HepG2 (cell line): ENCODE results near the gene PLEKHM2. TPM values are rescaled to one million over a fixed set of nuclear protein-coding genes. Genes with fewer than 3 reads are reported as not detected.

Experiments used
- ATAC-seq: fragments of 200-7000 bp; cut with Tn5 transposase; 3 replicates; pipeline ENCODE4 v1.9.1; 2020; ENCODE audit warnings: mild to moderate bottlenecking, moderate library complexity
- BruUV-seq: library from RNA; stranded (reverse); fragments of 400-500 nt; replicated peaks from 2 replicates; lab custom pipeline; 2021; lab: Mats Ljungman, UMichigan
- CTCF ChIA-PET: fragments of 300-600 bp; formaldehyde crosslinking; extraction: SDS; loops from one replicate; lab custom pipeline; 2021; ENCODE audit warnings: low total read pairs, inconsistent platforms, low intra/inter-chr PET ratio; lab: Yijun Ruan, JAX
- POLR2A ChIA-PET: fragments of 350-600 bp; sonication (Branson Sonifier 250); formaldehyde crosslinking; loops from one replicate; lab custom pipeline; 2020; ENCODE audit warnings: antibody characterized with exemption, inconsistent platforms; lab: Yijun Ruan, JAX
- DNase-seq: peaks from one replicate; pipeline ENCODE4 v3.0.0-alpha.2; 2015; ENCODE audit warnings: low spot score
- FAIRE-seq: peaks from 3 replicates; lab custom pipeline; 2011; peaks lifted over from hg19 to GRCh38; lab: Jason Lieb, UNC
- H2AFZ ChIP-seq: one replicate; pipeline ENCODE4 v1.6.1; 2011; ENCODE audit warnings: low read length, inconsistent platforms
- H3K27ac ChIP-seq: fragments of 300-600 bp; 3 replicates; pipeline ENCODE4 v1.8.0; 2011; ENCODE audit warnings: mixed run types, mild to moderate bottlenecking, mixed read lengths, low read length, inconsistent platforms; ENCODE audit not compliant: insufficient read depth; ENCODE audit errors: extremely low read length
- H3K27me3 ChIP-seq, 2 experiments: fragments of 200-600 bp in 1 of 2; 2 replicates in 1 of 2; 3 replicates in 1 of 2; pipeline versions ENCODE4 v1.6.0 to v1.8.0; 2011; ENCODE audit warnings: low read length in 2 of 2, mild to moderate bottlenecking in 2 of 2, moderate library complexity in 2 of 2, inconsistent platforms in 1 of 2; ENCODE audit not compliant: insufficient read depth in 2 of 2, control insufficient read depth in 1 of 2
- H3K36me3 ChIP-seq, 2 experiments: fragments of 200-600 bp in 1 of 2; replicated peaks in 1 of 2; 2 replicates in 1 of 2; 3 replicates in 1 of 2; pipeline versions ENCODE4 v1.5.1 to v1.8.0; 2011; ENCODE audit warnings: low read length in 2 of 2, inconsistent platforms in 1 of 2; ENCODE audit not compliant: insufficient read depth in 2 of 2, control insufficient read depth in 1 of 2
- H3K4me1 ChIP-seq: 2 replicates; pipeline ENCODE4 v1.5.1; 2012; ENCODE audit warnings: low read length, inconsistent platforms; ENCODE audit not compliant: insufficient read depth
- H3K4me2 ChIP-seq: 2 replicates; pipeline ENCODE4 v1.6.0; 2011; ENCODE audit warnings: low read depth, low read length, inconsistent platforms
- H3K4me3 ChIP-seq, 3 experiments: fragments of 200-600 bp in 1 of 3; sonication (generic), shearing (Covaris generic) in 1 of 3; replicated peaks in 1 of 3; 2 replicates each; pipeline ENCODE4 v1.5.1; 2011 to 2016; ENCODE audit warnings: low read length in 3 of 3, inconsistent platforms in 2 of 3, low read depth in 2 of 3, mild to moderate bottlenecking in 2 of 3, control low read depth in 1 of 3, mixed read lengths in 1 of 3; ENCODE audit not compliant: insufficient read depth in 1 of 3
- H3K79me2 ChIP-seq: one replicate; pipeline ENCODE4 v1.6.1; 2011; ENCODE audit warnings: low read length, inconsistent platforms; ENCODE audit not compliant: insufficient read depth
- H3K9ac ChIP-seq: 2 replicates; pipeline ENCODE4 v1.6.0; 2011; ENCODE audit warnings: mild to moderate bottlenecking, low read depth, low read length, inconsistent platforms; ENCODE audit not compliant: insufficient read depth
- H3K9me3 ChIP-seq: 2 replicates; pipeline ENCODE4 v1.5.1; 2012; ENCODE audit warnings: mild to moderate bottlenecking, low read length
- H4K20me1 ChIP-seq: 2 replicates; pipeline ENCODE4 v1.6.0; 2011; ENCODE audit warnings: inconsistent platforms, mild to moderate bottlenecking, low read length, moderate library complexity; ENCODE audit not compliant: insufficient read depth
- CAMTA2 ChIP-seq: sonication (generic); formaldehyde crosslinking; IDR thresholded peaks from 2 replicates; pipeline ENCODE4 v1.4.0; 2020; ENCODE audit warnings: mild to moderate bottlenecking, missing genetic modification reagents, borderline replicate concordance
- FOXA3 ChIP-seq: IDR thresholded peaks from 2 replicates; pipeline ENCODE4 v1.6.1; 2016; ENCODE audit warnings: missing genetic modification reagents, missing compliant biosample characterization
- ZFP90 ChIP-seq: sonication (generic); formaldehyde crosslinking; IDR thresholded peaks from 2 replicates; pipeline ENCODE4 v1.8.0; 2022; ENCODE audit warnings: missing genetic modification reagents, mild to moderate bottlenecking, inconsistent platforms, borderline replicate concordance
- ZNF180 ChIP-seq: sonication (generic); formaldehyde crosslinking; IDR thresholded peaks from 2 replicates; pipeline ENCODE4 v1.4.0; 2020; ENCODE audit warnings: low read depth, missing genetic modification reagents, borderline replicate concordance
- ZNF549 ChIP-seq: sonication (generic); formaldehyde crosslinking; IDR thresholded peaks from 2 replicates; pipeline ENCODE4 v1.5.0; 2020; ENCODE audit warnings: missing genetic modification reagents
- WGBS: methylation state at CpG from one replicate; pipeline ENCODE4 v1.1.6; 2017; ENCODE audit warnings: low lambda C conversion rate; 5-methylcytosine and 5-hydroxymethylcytosine counted together
- in situ Hi-C: cut with HindIII; loops from 2 replicates; pipeline ENCODE4 v1.10.0; 2017; ENCODE audit warnings: low pct_unique_long_range_greater_than_20kb; ENCODE audit not compliant: extremely low pct_ligation_motif_present
- intact Hi-C: fragments of 100-400 bp; cut with micrococcal nuclease; formaldehyde crosslinking; loops from one replicate; pipeline ENCODE4 v1.10.0; 2022; ENCODE audit not compliant: unreplicated experiment
- polyA plus RNA-seq, 8 experiments: library from polyadenylated mRNA; depleted of rRNA in 3 of 8; stranded (reverse) in 7 of 8; unstranded in 1 of 8; fragments of >200 nt; fragmentation: Illumina TruSeq in 4 of 8; extraction: Trizol in 4 of 8; gene quantifications; 2 replicates each; pipeline versions ENCODE4 v1.2.1 to v1.2.3, GENCODE V29; 2011 to 2016; ENCODE audit warnings: low read depth in 4 of 8, missing spikeins in 1 of 8, mixed read lengths in 1 of 8; ENCODE audit not compliant: insufficient read depth in 1 of 8
- total RNA-seq, 5 experiments: library from RNA; depleted of rRNA; stranded (reverse); fragments of >200 nt; fragmentation: Illumina TruSeq; extraction: Trizol; gene quantifications; 2 replicates each; pipeline ENCODE4 v1.2.3, GENCODE V29; 2016; ENCODE audit warnings: low read depth in 1 of 5
- TF ChIP-seq, protein P1 (sequence below): sonication (generic); formaldehyde crosslinking; IDR thresholded peaks from 2 replicates; pipeline ENCODE4 v1.5.1; 2020; ENCODE audit warnings: missing genetic modification reagents, mild to moderate bottlenecking, borderline replicate concordance
- TF ChIP-seq, protein P2 (sequence below): sonication (generic); formaldehyde crosslinking; IDR thresholded peaks from 2 replicates; pipeline ENCODE4 v1.8.0; 2022; ENCODE audit warnings: mild to moderate bottlenecking, missing genetic modification reagents, moderate library complexity

Gene PLEKHM2
- total and polyA plus RNA-seq, 2 of the 13 experiments (the other 11 are each of a cell fraction or from before 2014, with no cell fraction given) = 16.5 to 27.3 TPM

DNA sequence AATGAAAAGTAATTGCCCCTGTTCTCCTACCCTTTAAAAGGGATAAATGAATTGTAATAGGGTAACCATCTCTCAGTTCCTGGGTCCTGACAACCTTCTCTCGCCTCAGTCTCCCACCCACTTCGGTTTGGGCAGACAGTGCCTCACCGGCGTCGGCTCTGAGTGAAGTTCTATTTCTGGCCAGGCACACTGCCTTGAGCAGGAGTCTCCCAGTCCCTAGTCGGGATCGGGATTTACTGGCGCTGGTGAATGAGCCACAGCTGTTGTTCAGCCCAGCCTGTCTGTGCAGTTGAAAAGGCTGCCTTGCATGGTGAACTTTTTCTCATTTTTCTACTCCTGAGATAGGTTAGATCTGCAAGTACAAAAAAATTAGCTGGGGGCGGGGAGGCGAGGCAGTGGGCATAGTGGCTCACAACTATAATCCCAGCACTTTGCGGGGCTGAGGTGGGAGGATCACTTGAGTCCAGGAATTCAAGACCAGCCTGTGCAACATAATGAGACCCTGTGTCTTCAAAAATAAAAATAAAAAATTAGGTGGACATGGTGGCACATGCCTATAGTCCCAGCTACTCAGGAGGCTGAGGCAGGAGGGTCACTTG is 7.4 kb downstream of the PLEKHM2 start:
- no peak overlapping the region for H3K4me3 ChIP-seq
- WGBS = over 99% methylated on average over 11 of the region's 11 CpGs
- ATAC-seq (no peak), FAIRE-seq (no peak), DNase-seq (no peak)
- no peak overlapping the region for H3K27ac ChIP-seq
- no TSS peak for BruUV-seq
- H3K27me3 ChIP-seq = no peaks in the 10 kb centered on the region
- no peaks in the 10 kb centered on the region for H3K9me3 ChIP-seq
- no peak overlapping the region for H2AFZ ChIP-seq
- no peak overlapping the region for H3K4me2 ChIP-seq
- CTCF ChIA-PET = no interaction called here
- peaks cover 27% of the 10 kb centered on the region for H3K79me2 ChIP-seq
- in situ Hi-C loops = no loop called here
- POLR2A ChIA-PET = no interaction called here
- no peaks in the 10 kb centered on the region for H4K20me1 ChIP-seq
- intact Hi-C loops = no loop called here
- H3K36me3 ChIP-seq = peaks cover 2 to 4% of the 10 kb centered on the region in 2 experiments; a peak in 4 of 5 replicates
- H3K4me1 ChIP-seq = peaks cover 12% of the 10 kb centered on the region; the same call in 1 of the 2 replicates
- TF ChIP-seq FOXA3 (CRISPR knock-in tag) = no peak
- TF ChIP-seq, protein P1, sequence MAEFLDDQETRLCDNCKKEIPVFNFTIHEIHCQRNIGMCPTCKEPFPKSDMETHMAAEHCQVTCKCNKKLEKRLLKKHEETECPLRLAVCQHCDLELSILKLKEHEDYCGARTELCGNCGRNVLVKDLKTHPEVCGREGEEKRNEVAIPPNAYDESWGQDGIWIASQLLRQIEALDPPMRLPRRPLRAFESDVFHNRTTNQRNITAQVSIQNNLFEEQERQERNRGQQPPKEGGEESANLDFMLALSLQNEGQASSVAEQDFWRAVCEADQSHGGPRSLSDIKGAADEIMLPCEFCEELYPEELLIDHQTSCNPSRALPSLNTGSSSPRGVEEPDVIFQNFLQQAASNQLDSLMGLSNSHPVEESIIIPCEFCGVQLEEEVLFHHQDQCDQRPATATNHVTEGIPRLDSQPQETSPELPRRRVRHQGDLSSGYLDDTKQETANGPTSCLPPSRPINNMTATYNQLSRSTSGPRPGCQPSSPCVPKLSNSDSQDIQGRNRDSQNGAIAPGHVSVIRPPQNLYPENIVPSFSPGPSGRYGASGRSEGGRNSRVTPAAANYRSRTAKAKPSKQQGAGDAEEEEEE (CRISPR knock-in tag) = no peak
- TF ChIP-seq CAMTA2 (CRISPR knock-in tag) = no peak
- no peak for TF ChIP-seq ZNF180 (CRISPR knock-in tag)
- TF ChIP-seq, protein P2, sequence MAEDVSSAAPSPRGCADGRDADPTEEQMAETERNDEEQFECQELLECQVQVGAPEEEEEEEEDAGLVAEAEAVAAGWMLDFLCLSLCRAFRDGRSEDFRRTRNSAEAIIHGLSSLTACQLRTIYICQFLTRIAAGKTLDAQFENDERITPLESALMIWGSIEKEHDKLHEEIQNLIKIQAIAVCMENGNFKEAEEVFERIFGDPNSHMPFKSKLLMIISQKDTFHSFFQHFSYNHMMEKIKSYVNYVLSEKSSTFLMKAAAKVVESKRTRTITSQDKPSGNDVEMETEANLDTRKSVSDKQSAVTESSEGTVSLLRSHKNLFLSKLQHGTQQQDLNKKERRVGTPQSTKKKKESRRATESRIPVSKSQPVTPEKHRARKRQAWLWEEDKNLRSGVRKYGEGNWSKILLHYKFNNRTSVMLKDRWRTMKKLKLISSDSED (CRISPR knock-in tag) = no peak
- no peak for TF ChIP-seq ZFP90 (CRISPR knock-in tag)
- TF ChIP-seq ZNF549 (CRISPR knock-in tag) = no peak
- no peak overlapping the region for H3K9ac ChIP-seq
